Breast epithelium (tissue), 3 donors: ENCODE data around the gene CENPVL2.

Experiments used
- CTCF ChIP-seq, 3 donors: fragments of 450-650 bp; IDR thresholded peaks; one replicate each; pipeline ENCODE4 v1.5.1; 2016 to 2017; ENCODE audit warnings: antibody characterized with exemption in 3 of 3, mild to moderate bottlenecking in 3 of 3, moderate library complexity in 3 of 3
- POLR2A ChIP-seq: fragments of 450-650 bp; IDR thresholded peaks from one replicate; pipeline ENCODE4 v1.6.1; 2016; ENCODE audit warnings: antibody characterized with exemption, mild to moderate bottlenecking, moderate library complexity

- no peak for TF ChIP-seq POLR2A
- no peak for TF ChIP-seq CTCF (IDR thresholded peaks at IDR 0.05)
These were observed 14.8 kb upstream of the CENPVL2 start for GRCh38 chrX:51697397-51697796.
